Heart left ventricle (tissue), 16 donors: Measurements from ENCODE around the gene ACOXL. TPM values are rescaled to one million over a fixed set of nuclear protein-coding genes. Genes with fewer than 3 reads are reported as not detected.

Experiments
- ATAC-seq, 4 donors: fragments of 200-7000 bp; cut with Tn5 transposase; one replicate each; pipeline ENCODE4 v1.9.1; 2020 to 2022; ENCODE audit warnings: moderate library complexity in 4 of 4, mild to moderate bottlenecking in 3 of 4, moderate number of reproducible peaks in 1 of 4
- DNase-seq, 5 donors: peaks; one replicate each; pipeline ENCODE4 v3.0.0-alpha.2; 2020
- H3K27ac ChIP-seq, 12 donors: fragments of 200-600 bp; sonication (generic) in 4 of 12; one replicate each; pipeline versions ENCODE4 v1.5.0 to v1.8.0; 2016 to 2022; ENCODE audit warnings: mild to moderate bottlenecking in 2 of 12
- H3K27me3 ChIP-seq, 9 donors: fragments of 200-600 bp; sonication (generic) in 2 of 9; one replicate each; pipeline versions ENCODE4 v1.5.1 to v1.8.0; 2016 to 2022; ENCODE audit warnings: mild to moderate bottlenecking in 3 of 9
- H3K36me3 ChIP-seq, 9 donors: fragments of 200-600 bp; sonication (generic) in 2 of 9; one replicate each; pipeline versions ENCODE4 v1.5.0 to v1.8.0; 2018 to 2022; ENCODE audit warnings: mild to moderate bottlenecking in 2 of 9
- H3K4me1 ChIP-seq, 12 donors: fragments of 200-600 bp; sonication (generic) in 4 of 12; one replicate each; pipeline versions ENCODE4 v1.5.0 to v1.8.0; 2016 to 2022; ENCODE audit warnings: mild to moderate bottlenecking in 3 of 12
- H3K4me3 ChIP-seq, 12 donors: fragments of 200-600 bp; sonication (generic) in 4 of 12; one replicate each; pipeline versions ENCODE4 v1.5.0 to v1.8.0; 2017 to 2022; ENCODE audit warnings: mild to moderate bottlenecking in 9 of 12, moderate library complexity in 4 of 12
- H3K9me3 ChIP-seq, 12 donors: fragments of 200-600 bp; sonication (generic) in 4 of 12; one replicate each; pipeline versions ENCODE4 v1.5.0 to v1.8.0; 2016 to 2022; ENCODE audit warnings: mild to moderate bottlenecking in 1 of 12
- POLR2A ChIP-seq, 2 donors: fragments of 450-650 bp; IDR thresholded peaks; one replicate each; pipeline ENCODE4 v1.6.1; 2017; ENCODE audit warnings: antibody characterized with exemption in 2 of 2, mild to moderate bottlenecking in 2 of 2, moderate library complexity in 2 of 2
- WGBS, 4 donors: extraction: QIAGEN DNeasy Blood & Tissue Kit in 2 of 4; methylation state at CpG; one replicate each; pipeline versions ENCODE4 v1.1.5 to v1.1.7; 2013 to 2018; 5-methylcytosine and 5-hydroxymethylcytosine counted together
- intact Hi-C, 10 donors: fragments of 100-400 bp; cut with DNase I; formaldehyde crosslinking; loops; one replicate each; pipeline versions ENCODE4 v1.11.1 to v1.14.2; 2022
- polyA plus RNA-seq, 2 donors: library from polyadenylated mRNA; stranded (reverse); fragments of 200-250 nt; gene quantifications; one replicate each; pipeline ENCODE4 v1.2.3, GENCODE V29; 2013
- total RNA-seq, 9 donors: library from RNA; depleted of rRNA in 2 of 9; stranded (reverse); fragments of >200 nt in 2 of 9; fragmentation: NEBNext Ultra II Directional in 3 of 9; extraction: Animal tissue kit (Norgen Biotek cat#: 25700) in 3 of 9; gene quantifications; one replicate each; pipeline versions ENCODE4 v1.1.0 to v1.2.4, GENCODE V29; 2016 to 2023
- TF ChIP-seq, protein P1 (sequence below), 12 donors: fragments of 200-600 bp; sonication (generic) in 4 of 12; IDR thresholded peaks; one replicate each; pipeline versions ENCODE4 v1.5.0 to v1.8.0; 2018 to 2022; ENCODE audit warnings: antibody characterized with exemption in 12 of 12, mild to moderate bottlenecking in 5 of 12
- donor health status: ischemic (EF 13 %, LVEDD 7.1; RV severe dilation, severe dysfunction).
- donor health status: healthy with polysubstance abuse.
- donor health status: DM: no; HTN: yes; CAD: no.
- donor health status: DM: no; HTN: no; CAD: no.
- donor health status: ischemic (EF 25% LVEDD 6.9; RV normal size, moderate dysfunction).
- donor health status: ischemic (EF 25% LVEDD 5.7; RV mildly dilated, moderate dysfunction).
- donor health status: healthy.
- donor health status: DM: yes; HTN: yes; CAD: no.
- donor health status: ischemic (EF 35%, LVEDD 5.7; RV mildly dilated, moderate dysfunction).
- donor health status: nonischemic (EF 11% LVEDD 7.7; RV severe dilation, severe dysfunction).
- donor health status: DM: yes; HTN: yes; CAD: no.
- donor health status: PGD.
- donor health status: ischemic (EF 29% LVEDD 5.4; RV normal size, mild dysfunction).
- donor health status: nonischemic (EF 23%, LVEDD 6.1; RV moderate dilation, normal function).

Gene ACOXL
- total and polyA plus RNA-seq, 11 donors: 0.25 TPM; not detected in 10

DNA sequence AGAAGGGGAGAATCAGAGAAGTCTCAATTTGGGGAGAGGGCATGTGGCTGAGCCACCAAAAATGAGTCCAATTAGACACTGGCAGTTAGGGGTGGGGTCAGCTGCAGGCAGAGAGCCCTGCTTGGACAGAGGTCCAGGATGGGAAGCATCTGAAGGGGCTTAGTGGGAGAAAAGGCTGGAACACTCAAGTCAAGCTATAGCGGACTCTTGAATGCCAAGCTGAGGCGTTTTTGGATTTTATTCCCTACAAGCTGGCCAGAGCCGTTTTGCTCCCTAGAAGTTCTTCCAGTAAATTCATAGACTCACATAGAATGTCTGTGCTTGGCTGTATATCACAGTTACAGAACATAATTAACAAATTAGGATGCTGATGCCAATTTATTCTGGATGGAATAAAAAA lies 172.8 kb downstream of the ACOXL start:
- intact Hi-C loops: no loop called here
- ATAC-seq (no peak), DNase-seq (no peak)
- WGBS, 4 donors: 85 to 91% (median 86%) methylated on average over 3 of the region's 3 CpGs
- Histone ChIP-seq H3K4me1 (no peaks in the 10 kb centered on the region), H3K9me3 (no peaks in the 10 kb centered on the region), H3K27me3 (no peaks in the 10 kb centered on the region), H3K36me3 (no peaks in the 10 kb centered on the region), H3K4me3 (no peak overlapping the region), H3K27ac (no peak overlapping the region)
- TF ChIP-seq POLR2A (IDR thresholded peaks at IDR 0.05): no peak
- TF ChIP-seq, protein P1, sequence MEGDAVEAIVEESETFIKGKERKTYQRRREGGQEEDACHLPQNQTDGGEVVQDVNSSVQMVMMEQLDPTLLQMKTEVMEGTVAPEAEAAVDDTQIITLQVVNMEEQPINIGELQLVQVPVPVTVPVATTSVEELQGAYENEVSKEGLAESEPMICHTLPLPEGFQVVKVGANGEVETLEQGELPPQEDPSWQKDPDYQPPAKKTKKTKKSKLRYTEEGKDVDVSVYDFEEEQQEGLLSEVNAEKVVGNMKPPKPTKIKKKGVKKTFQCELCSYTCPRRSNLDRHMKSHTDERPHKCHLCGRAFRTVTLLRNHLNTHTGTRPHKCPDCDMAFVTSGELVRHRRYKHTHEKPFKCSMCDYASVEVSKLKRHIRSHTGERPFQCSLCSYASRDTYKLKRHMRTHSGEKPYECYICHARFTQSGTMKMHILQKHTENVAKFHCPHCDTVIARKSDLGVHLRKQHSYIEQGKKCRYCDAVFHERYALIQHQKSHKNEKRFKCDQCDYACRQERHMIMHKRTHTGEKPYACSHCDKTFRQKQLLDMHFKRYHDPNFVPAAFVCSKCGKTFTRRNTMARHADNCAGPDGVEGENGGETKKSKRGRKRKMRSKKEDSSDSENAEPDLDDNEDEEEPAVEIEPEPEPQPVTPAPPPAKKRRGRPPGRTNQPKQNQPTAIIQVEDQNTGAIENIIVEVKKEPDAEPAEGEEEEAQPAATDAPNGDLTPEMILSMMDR (IDR thresholded peaks at IDR 0.05): no peak

DNA sequence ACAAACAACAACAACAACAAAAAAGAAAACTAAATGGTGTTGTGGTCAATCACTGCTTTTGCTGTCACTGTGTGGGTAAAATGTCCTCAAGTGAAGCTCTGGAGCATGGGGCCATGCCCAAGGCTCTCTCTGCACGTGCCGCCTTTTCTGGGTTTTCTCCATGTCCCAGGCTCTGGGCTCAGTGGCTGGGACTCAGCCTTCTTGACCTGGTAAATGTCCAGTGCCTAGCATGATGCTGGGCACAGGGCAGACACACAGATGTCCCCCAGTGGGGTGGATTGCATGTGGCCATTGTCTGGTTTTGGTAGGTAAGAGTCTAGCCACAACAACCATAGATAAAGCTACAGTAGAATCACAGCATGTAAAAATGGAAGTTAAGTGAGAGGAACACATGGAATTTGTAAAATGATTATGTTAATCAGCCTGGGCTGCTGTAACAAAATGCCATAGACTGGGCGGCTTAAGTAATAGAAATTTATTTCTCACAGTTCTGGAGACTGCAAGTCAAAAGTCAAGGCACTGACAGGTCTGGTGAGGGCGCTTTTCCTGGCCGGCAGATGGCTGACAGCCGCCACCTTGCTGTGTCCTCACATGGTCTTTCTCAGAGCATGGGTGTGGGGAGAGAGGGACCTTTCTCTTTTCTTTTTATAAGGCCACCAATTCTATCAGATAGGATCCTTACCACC lies 174.4 kb downstream of the ACOXL start:
- 86 to 95% (median 92%) methylated on average over 6 of the region's 6 CpGs for WGBS, 4 donors
- peaks cover 0 to 13% (median 7%) of the 10 kb centered on the region in 12 donors for H3K9me3 ChIP-seq
- no peaks in the 10 kb centered on the region for H3K27me3 ChIP-seq
- no peaks in the 10 kb centered on the region for H3K36me3 ChIP-seq
- no peak overlapping the region for H3K4me3 ChIP-seq
- H3K27ac ChIP-seq: no peak overlapping the region
- H3K4me1 ChIP-seq: no peaks in the 10 kb centered on the region
- intact Hi-C loops: no loop called here
- no peak for DNase-seq
- TF ChIP-seq POLR2A (IDR thresholded peaks at IDR 0.05): no peak
- TF ChIP-seq, protein P1 (IDR thresholded peaks at IDR 0.05): no peak
- ATAC-seq: no peak

DNA sequence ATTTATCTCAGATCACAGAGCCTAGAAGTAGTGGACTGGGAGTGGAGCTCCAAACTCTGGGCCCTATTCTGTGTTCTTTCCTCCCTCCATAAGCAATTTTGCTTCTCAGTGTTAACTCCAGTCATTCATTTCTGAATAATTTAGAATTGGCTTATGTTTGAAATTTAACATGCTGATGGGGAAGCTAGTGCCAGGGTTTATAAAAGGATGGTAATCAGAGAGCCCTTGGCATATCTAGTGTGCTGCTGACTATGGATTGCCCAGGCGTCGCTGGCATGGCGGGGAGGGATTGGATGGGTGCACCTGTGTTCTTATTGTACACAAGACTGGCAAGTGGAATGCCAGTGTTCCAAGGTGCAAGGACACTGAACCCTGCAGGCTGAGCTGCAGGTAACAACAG lies 177.1 kb downstream of the ACOXL start:
- TF ChIP-seq POLR2A (IDR thresholded peaks at IDR 0.05): no peak
- TF ChIP-seq, protein P1 (IDR thresholded peaks at IDR 0.05): no peak
- no peaks in the 10 kb centered on the region for H3K36me3 ChIP-seq
- WGBS, 4 donors: 90 to 100% (median 95%) methylated on average over 3 of the region's 3 CpGs
- no peak for DNase-seq
- peaks cover 0 to 27% (median 9%) of the 10 kb centered on the region in 12 donors for H3K9me3 ChIP-seq
- intact Hi-C loops: no loop called here
- H3K4me1 ChIP-seq: no peaks in the 10 kb centered on the region
- no peaks in the 10 kb centered on the region for H3K27me3 ChIP-seq
- ATAC-seq: no peak
- H3K4me3 ChIP-seq: no peak overlapping the region
- no peak overlapping the region for H3K27ac ChIP-seq

DNA sequence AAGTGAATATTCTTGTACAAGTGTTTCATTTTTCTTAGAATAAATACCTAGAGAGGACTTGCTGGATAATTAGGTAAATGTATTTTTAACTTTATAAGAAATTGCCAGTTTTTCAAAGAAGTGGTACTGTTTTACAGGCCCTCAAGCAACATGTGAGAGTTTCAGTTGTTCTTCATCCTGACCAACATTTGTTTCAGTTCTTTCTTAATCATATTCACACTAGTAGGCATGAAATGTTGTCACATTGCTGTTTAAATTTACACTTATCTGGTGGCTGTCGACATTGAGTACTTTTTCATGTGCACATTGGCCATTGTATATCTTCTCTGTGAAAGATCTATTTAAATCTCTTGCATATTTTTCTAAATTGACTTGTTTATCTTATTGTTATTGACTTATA lies 178.1 kb downstream of the ACOXL start:
- DNase-seq: no peak
- no peak overlapping the region for H3K4me3 ChIP-seq
- TF ChIP-seq, protein P1 (IDR thresholded peaks at IDR 0.05): no peak
- no peak for TF ChIP-seq POLR2A (IDR thresholded peaks at IDR 0.05)
- WGBS, 4 donors: 34 to 52% (median 36%) methylated on average over 1 of the region's 1 CpG
- peaks cover 0 to 27% (median 9%) of the 10 kb centered on the region in 12 donors for H3K9me3 ChIP-seq
- H3K4me1 ChIP-seq: no peaks in the 10 kb centered on the region
- H3K27ac ChIP-seq: no peak overlapping the region
- intact Hi-C loops: no loop called here
- ATAC-seq: no peak
- no peaks in the 10 kb centered on the region for H3K36me3 ChIP-seq
- H3K27me3 ChIP-seq: peaks cover 0 to under 1% (median 0%) of the 10 kb centered on the region in 9 donors
